BE2C (cell line): ENCODE results near the gene JPH4.

Experiments used
- DNase-seq: peaks from one replicate; pipeline ENCODE4 v3.0.0-alpha.2; 2020
- H3K27me3 ChIP-seq: fragments of 250-450 bp; sonication (Bioruptor Pico); 2 replicates; pipeline ENCODE4 v1.5.1; 2020; ENCODE audit warnings: mild to moderate bottlenecking
- H3K36me3 ChIP-seq: fragments of 250-450 bp; sonication (Bioruptor Pico); 2 replicates; pipeline ENCODE4 v1.5.1; 2020; ENCODE audit warnings: mild to moderate bottlenecking
- H3K4me1 ChIP-seq: fragments of 250-450 bp; sonication (Bioruptor Pico); 2 replicates; pipeline ENCODE4 v1.5.1; 2020
- H3K4me3 ChIP-seq: 2 replicates; pipeline ENCODE4 v1.5.1; 2011; ENCODE audit warnings: low read depth, low read length
- H3K9me3 ChIP-seq: fragments of 250-450 bp; sonication (Bioruptor Pico); 2 replicates; pipeline ENCODE4 v1.5.1; 2020
- CTCF ChIP-seq: IDR thresholded peaks from 2 replicates; pipeline ENCODE4 v1.5.1; 2012; ENCODE audit warnings: mild to moderate bottlenecking, low read depth, low read length

JPH4 gene

DNA sequence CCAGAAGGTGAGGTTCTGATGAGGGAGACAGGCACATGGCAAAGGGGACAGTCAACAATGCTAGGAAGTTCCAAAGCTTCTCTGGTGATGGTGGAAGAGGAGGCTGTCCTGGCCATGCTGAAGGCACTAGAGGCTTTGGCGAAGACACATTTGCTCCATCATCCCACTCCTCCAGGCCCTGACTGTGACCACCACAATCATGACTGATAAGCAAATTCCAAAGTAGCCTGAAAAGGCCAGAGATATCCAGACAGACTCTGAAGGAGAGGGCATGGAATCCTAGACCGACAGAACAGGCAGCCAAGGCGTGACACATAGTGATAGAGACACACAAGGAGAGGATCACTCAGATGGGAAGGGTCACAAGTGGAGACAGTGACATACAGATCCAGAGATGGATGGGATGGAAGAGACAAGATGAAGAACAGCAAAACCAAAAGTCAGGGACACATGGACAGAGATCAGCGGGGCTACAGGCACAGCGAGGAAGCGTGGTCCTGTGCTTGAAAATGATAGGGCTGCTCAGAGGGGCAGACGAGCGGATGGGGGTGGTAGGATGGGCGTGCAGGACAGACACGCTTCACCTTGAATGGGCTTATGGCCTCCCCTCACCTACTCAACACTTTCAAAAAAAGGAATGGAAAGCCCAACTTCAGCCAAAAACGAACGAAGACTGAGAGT is 28.3 kb downstream of the JPH4 start:
- Histone ChIP-seq H3K36me3 (no peaks in the 10 kb centered on the region), H3K4me3 (peak overlapping the region; percentile 94), H3K9me3 (no peaks in the 10 kb centered on the region), H3K4me1 (peaks cover under 1% of the 10 kb centered on the region), H3K27me3 (no peaks in the 10 kb centered on the region)
- DNase-seq: no peak
- TF ChIP-seq CTCF: no peak

DNA sequence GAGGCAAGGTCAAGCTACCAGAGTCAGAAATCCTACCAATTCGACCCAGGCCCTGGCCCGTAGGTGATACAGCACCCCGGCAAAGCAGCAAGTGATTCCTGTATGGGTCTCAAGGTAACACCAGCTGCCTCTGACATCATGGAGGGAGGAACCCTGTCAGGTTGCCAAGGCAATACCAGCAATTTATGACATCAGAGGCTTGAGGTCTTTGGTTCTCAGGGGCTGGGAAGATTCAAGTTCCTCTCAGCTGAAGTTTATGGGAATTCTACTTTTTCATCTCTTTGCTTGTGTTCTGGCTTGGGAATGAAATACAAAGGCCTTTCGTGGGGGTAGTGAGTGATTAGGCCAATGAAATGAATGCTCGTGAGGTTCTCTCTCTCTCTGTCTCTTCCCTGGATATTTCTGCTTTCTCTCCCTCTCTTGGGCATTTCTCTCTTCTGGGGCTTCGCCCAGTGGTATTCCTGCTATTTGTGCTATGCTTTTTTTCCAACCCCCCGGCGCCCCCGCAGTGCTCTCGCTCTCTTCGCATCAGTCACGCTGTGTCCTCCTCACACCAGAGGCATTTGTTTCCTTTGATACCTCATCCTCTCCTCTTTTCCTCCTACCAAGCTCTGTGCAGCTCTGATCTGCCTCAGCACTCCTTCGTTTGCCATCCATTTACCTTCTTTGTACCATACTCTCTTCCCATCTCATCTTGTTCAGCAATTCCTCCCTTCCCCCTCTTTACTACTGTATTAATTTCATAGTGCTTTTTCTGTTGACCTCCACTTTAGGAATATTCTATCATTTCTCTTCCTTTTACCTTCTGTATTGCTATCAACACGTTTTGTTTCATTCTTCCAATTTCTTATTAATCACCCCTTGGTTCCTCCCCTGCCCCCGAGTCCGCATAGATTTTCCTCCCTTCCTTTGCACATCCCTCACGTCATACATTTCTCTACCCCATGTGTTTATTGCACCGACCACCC is 30.0 kb downstream of the JPH4 start:
- peaks cover 11% of the 10 kb centered on the region for H3K4me1 ChIP-seq

GRCh38 chr14:23547924-23548323 is 30.7 kb downstream of the JPH4 start:
- Histone ChIP-seq H3K36me3 (no peaks in the 10 kb centered on the region; the same call in 1 of the 2 replicates), H3K9me3 (no peaks in the 10 kb centered on the region), H3K4me3 (no peak overlapping the region), H3K27me3 (no peaks in the 10 kb centered on the region), H3K4me1 (peaks cover 11% of the 10 kb centered on the region)
- DNase-seq: no peak
- TF ChIP-seq CTCF: no peak

More for the DNA sequence above, 30.0 kb downstream of the JPH4 start:
- no peak for TF ChIP-seq CTCF
- DNase-seq: no peak
- H3K9me3 ChIP-seq: no peaks in the 10 kb centered on the region
- no peaks in the 10 kb centered on the region for H3K27me3 ChIP-seq
- H3K4me3 ChIP-seq: no peak overlapping the region
- no peaks in the 10 kb centered on the region for H3K36me3 ChIP-seq

DNA sequence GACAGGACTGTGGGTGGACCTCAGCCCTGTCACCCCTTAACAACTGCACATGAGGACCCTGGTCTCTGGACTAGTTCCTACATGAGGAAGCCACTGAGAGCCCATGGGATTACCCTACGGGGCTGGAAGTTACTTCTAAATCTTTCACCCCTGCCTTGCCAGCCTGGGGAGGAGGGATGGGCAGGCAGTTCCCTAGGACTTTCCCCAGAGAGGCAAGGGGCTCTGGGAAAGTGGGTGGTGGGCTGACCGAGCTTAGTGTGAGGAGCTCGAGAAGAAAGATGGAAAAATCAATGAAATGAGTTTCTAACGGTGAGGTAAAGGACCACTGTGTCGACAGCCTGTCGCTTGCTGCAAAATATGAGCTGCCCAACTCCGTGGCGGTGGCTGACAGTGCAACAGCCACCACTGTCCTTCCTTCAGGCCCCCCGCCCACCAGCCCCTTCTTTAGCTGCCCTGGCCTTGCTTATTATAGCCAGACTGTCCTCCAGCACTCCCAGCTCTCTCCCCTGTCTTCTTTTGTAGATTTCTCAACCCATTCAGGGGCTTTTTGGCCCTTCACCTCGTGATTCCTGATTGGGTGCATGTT is 32.0 kb downstream of the JPH4 start:
- Histone ChIP-seq H3K4me1 (peaks cover 11% of the 10 kb centered on the region), H3K9me3 (no peaks in the 10 kb centered on the region), H3K36me3 (no peaks in the 10 kb centered on the region; the same call in 1 of the 2 replicates), H3K27me3 (no peaks in the 10 kb centered on the region), H3K4me3 (no peak overlapping the region)
- TF ChIP-seq CTCF: no peak
- no peak for DNase-seq

DNA sequence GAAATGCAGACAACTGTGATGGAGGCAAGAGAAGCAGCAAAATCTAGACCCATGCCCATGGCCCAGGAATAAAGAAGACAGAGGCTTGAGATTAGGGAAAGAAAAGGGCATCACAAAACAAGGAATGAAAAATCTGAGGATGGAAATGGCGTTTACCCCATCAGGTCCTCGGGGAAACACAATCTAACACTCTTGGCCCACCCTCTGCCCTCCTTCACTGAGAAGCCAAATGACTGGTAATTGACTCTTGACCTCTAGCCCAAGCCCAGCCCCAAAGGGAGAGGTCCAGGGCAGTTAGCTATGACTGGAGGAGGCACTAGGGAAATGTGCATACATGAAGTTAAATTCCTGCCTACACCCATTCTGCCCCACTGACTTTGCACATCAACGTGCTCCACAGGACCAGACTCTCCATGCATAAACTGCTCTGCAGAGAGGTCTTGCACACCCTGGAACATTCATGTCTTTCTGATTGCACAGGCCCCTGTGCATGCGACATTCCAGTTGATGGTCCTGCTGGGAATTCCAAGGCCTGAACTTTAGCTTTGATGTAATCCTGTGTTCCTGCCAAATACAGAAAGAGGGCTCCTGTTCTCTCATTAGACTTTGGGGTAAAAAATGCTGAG is 32.7 kb downstream of the JPH4 start:
- TF ChIP-seq CTCF: no peak
- no peak overlapping the region for H3K4me3 ChIP-seq
- DNase-seq: no peak
- no peaks in the 10 kb centered on the region; the same call in 1 of the 2 replicates for H3K36me3 ChIP-seq
- peaks cover 11% of the 10 kb centered on the region for H3K4me1 ChIP-seq
- H3K27me3 ChIP-seq: no peaks in the 10 kb centered on the region
- H3K9me3 ChIP-seq: no peaks in the 10 kb centered on the region
